HUES64 (cell line): Measurements from ENCODE around the gene RNLS.

Source experiments
- H3K27ac ChIP-seq: 2 replicates; pipeline ENCODE4 v1.7.0; 2013; ENCODE audit warnings: low read depth, low read length, inconsistent platforms
- H3K27me3 ChIP-seq: 2 replicates; pipeline ENCODE4 v1.6.1; 2013; ENCODE audit warnings: mild to moderate bottlenecking, low read length; ENCODE audit not compliant: insufficient read depth
- H3K36me3 ChIP-seq: 2 replicates; pipeline ENCODE4 v1.6.1; 2013; ENCODE audit warnings: mild to moderate bottlenecking, low read length; ENCODE audit not compliant: insufficient read depth
- H3K4me1 ChIP-seq: 2 replicates; pipeline ENCODE4 v1.6.1; 2013; ENCODE audit warnings: mild to moderate bottlenecking, low read length, moderate library complexity; ENCODE audit not compliant: insufficient read depth
- H3K4me3 ChIP-seq: 2 replicates; pipeline ENCODE4 v1.5.1; 2013; ENCODE audit warnings: mild to moderate bottlenecking, low read length, moderate library complexity
- H3K9ac ChIP-seq: 2 replicates; pipeline ENCODE4 v1.6.1; 2013; ENCODE audit warnings: mild to moderate bottlenecking, low read depth, low read length
- H3K9me3 ChIP-seq: 2 replicates; pipeline ENCODE4 v1.6.1; 2013; ENCODE audit warnings: low read depth, low read length; ENCODE audit not compliant: insufficient read depth
- WGBS: fragments of 150-250, 120-280 bp; methylation state at CpG from one replicate; pipeline ENCODE4 v1.1.7; 2013; ENCODE audit warnings: missing lambda C conversion rate; 5-methylcytosine and 5-hydroxymethylcytosine counted together

The RNLS gene

GRCh38 chr10:88424881-88425280 is 158.2 kb downstream of the RNLS start:
- Histone ChIP-seq H3K4me3 (no peak overlapping the region), H3K4me1 (no peaks in the 10 kb centered on the region), H3K27me3 (no peaks in the 10 kb centered on the region), H3K9ac (no peak overlapping the region), H3K9me3 (no peaks in the 10 kb centered on the region), H3K36me3 (no peaks in the 10 kb centered on the region), H3K27ac (no peak overlapping the region)
- 97% methylated on average over 3 of the region's 5 CpGs for WGBS

- H3K4me1 ChIP-seq: peaks cover 4% of the 10 kb centered on the region; the same call in 1 of the 2 replicates
- H3K27ac ChIP-seq: no peak overlapping the region
- no peak overlapping the region for H3K4me3 ChIP-seq
- H3K9me3 ChIP-seq: no peaks in the 10 kb centered on the region
- no peaks in the 10 kb centered on the region for H3K36me3 ChIP-seq
- no peak overlapping the region for H3K9ac ChIP-seq
- H3K27me3 ChIP-seq: no peaks in the 10 kb centered on the region
Observed at GRCh38 chr10:88423732-88424131, 159.4 kb downstream of the RNLS start.

GRCh38 chr10:88421590-88421989 is 161.5 kb downstream of the RNLS start:
- H3K27me3 ChIP-seq: no peaks in the 10 kb centered on the region
- H3K4me1 ChIP-seq: peaks cover 4% of the 10 kb centered on the region; the same call in 1 of the 2 replicates
- no peak overlapping the region for H3K27ac ChIP-seq
- WGBS: 91% methylated on average over 4 of the region's 4 CpGs
- no peak overlapping the region for H3K9ac ChIP-seq
- H3K36me3 ChIP-seq: no peaks in the 10 kb centered on the region
- no peaks in the 10 kb centered on the region for H3K9me3 ChIP-seq
- H3K4me3 ChIP-seq: no peak overlapping the region

- Histone ChIP-seq H3K9me3 (no peaks in the 10 kb centered on the region), H3K36me3 (no peaks in the 10 kb centered on the region), H3K27me3 (no peaks in the 10 kb centered on the region), H3K9ac (no peak overlapping the region), H3K4me1 (peaks cover 8% of the 10 kb centered on the region), H3K27ac (no peak overlapping the region), H3K4me3 (no peak overlapping the region)
- WGBS: 96% methylated on average over 1 of the region's 1 CpG
Observed at GRCh38 chr10:88418871-88419270, 164.2 kb downstream of the RNLS start.

- 93% methylated on average over 3 of the region's 3 CpGs for WGBS
Observed at GRCh38 chr10:88417387-88418030, 165.6 kb downstream of the RNLS start.

GRCh38 chr10:88416801-88417200 is 166.3 kb downstream of the RNLS start:
- Histone ChIP-seq H3K27me3 (no peaks in the 10 kb centered on the region), H3K9ac (no peak overlapping the region), H3K36me3 (no peaks in the 10 kb centered on the region), H3K9me3 (no peaks in the 10 kb centered on the region), H3K27ac (no peak overlapping the region), H3K4me3 (no peak overlapping the region), H3K4me1 (peaks cover 8% of the 10 kb centered on the region)
- WGBS: 90% methylated on average over 1 of the region's 1 CpG

More at GRCh38 chr10:88417387-88418030, 165.6 kb downstream of the RNLS start:
- no peak overlapping the region for H3K9ac ChIP-seq
- no peaks in the 10 kb centered on the region for H3K27me3 ChIP-seq
- H3K4me3 ChIP-seq: no peak overlapping the region
- H3K9me3 ChIP-seq: no peaks in the 10 kb centered on the region
- H3K4me1 ChIP-seq: peaks cover 8% of the 10 kb centered on the region
- no peak overlapping the region for H3K27ac ChIP-seq
- H3K36me3 ChIP-seq: no peaks in the 10 kb centered on the region

GRCh38 chr10:88415533-88416130 is 167.5 kb downstream of the RNLS start:
- WGBS: 89% methylated on average over 1 of the region's 1 CpG
- Histone ChIP-seq H3K9ac (no peak overlapping the region), H3K9me3 (no peaks in the 10 kb centered on the region), H3K27ac (no peak overlapping the region), H3K4me3 (no peak overlapping the region), H3K4me1 (peaks cover 8% of the 10 kb centered on the region), H3K36me3 (no peaks in the 10 kb centered on the region), H3K27me3 (no peaks in the 10 kb centered on the region)

- no peaks in the 10 kb centered on the region for H3K36me3 ChIP-seq
- H3K27me3 ChIP-seq: no peaks in the 10 kb centered on the region
- no peak overlapping the region for H3K27ac ChIP-seq
- H3K9ac ChIP-seq: no peak overlapping the region
- peaks cover 4% of the 10 kb centered on the region; the same call in 1 of the 2 replicates for H3K4me1 ChIP-seq
- no peak overlapping the region for H3K4me3 ChIP-seq
- WGBS: 97% methylated on average over 3 of the region's 3 CpGs
- H3K9me3 ChIP-seq: no peaks in the 10 kb centered on the region
Observed at GRCh38 chr10:88413412-88413811, 169.7 kb downstream of the RNLS start.

- WGBS: 91% methylated on average over 4 of the region's 6 CpGs
- Histone ChIP-seq H3K27ac (no peak overlapping the region), H3K9me3 (no peaks in the 10 kb centered on the region), H3K36me3 (no peaks in the 10 kb centered on the region), H3K4me3 (no peak overlapping the region), H3K4me1 (peaks cover 4% of the 10 kb centered on the region; the same call in 1 of the 2 replicates), H3K9ac (no peak overlapping the region), H3K27me3 (no peaks in the 10 kb centered on the region)
Observed at GRCh38 chr10:88411772-88412349, 171.3 kb downstream of the RNLS start.

- Histone ChIP-seq H3K4me3 (no peak overlapping the region), H3K36me3 (no peaks in the 10 kb centered on the region), H3K4me1 (no peaks in the 10 kb centered on the region), H3K9ac (no peak overlapping the region), H3K27ac (no peak overlapping the region), H3K9me3 (no peaks in the 10 kb centered on the region), H3K27me3 (no peaks in the 10 kb centered on the region)
- no CpG with 5 or more reads among the region's 1 CpG for WGBS
Observed at GRCh38 chr10:88409824-88410223, 173.3 kb downstream of the RNLS start.

- Histone ChIP-seq H3K27ac (no peak overlapping the region), H3K36me3 (no peaks in the 10 kb centered on the region), H3K27me3 (no peaks in the 10 kb centered on the region), H3K9ac (no peak overlapping the region), H3K9me3 (no peaks in the 10 kb centered on the region), H3K4me3 (no peak overlapping the region), H3K4me1 (no peaks in the 10 kb centered on the region)
- WGBS: 100% methylated on average over 2 of the region's 2 CpGs
Observed at GRCh38 chr10:88409236-88409635, 173.9 kb downstream of the RNLS start.
